Esophagus squamous epithelium (tissue), 4 donors: ENCODE results near the gene BIRC6.

Source experiments
- POLR2A ChIP-seq, 4 donors: fragments of 450-650 bp; IDR thresholded peaks; one replicate each; pipeline ENCODE4 v1.6.1; 2017; ENCODE audit warnings: antibody characterized with exemption in 4 of 4, mild to moderate bottlenecking in 4 of 4, moderate library complexity in 3 of 4
- TF ChIP-seq, protein P1 (sequence below), 6 experiments: fragments of 450-650 bp in 4 of 6; fragments of 200-600 bp in 2 of 6; sonication (generic) in 2 of 6; IDR thresholded peaks; one replicate each; pipeline ENCODE4 v1.5.1; 2016 to 2019; ENCODE audit warnings: antibody characterized with exemption in 6 of 6, mild to moderate bottlenecking in 4 of 6, moderate library complexity in 4 of 6

DNA sequence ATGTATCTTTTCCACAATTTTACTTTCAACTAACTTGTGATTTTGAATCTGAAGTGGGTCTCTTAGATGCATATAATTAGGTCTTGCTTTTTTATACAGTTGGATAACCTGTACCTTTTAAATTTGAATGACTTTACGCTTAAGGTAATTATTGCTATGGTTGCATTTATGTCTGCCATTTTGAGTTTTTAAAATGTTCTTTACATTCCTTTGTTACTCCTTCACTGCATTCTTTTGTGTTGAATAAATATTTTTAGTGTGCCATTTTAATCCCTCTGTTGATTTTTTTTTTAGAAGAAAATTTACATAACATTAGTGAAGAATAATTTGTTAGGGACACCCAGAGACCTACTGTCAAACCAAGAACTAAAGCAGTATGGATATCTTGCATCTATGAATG lies 65.3 kb downstream of the BIRC6 start:
- TF ChIP-seq, protein P1, sequence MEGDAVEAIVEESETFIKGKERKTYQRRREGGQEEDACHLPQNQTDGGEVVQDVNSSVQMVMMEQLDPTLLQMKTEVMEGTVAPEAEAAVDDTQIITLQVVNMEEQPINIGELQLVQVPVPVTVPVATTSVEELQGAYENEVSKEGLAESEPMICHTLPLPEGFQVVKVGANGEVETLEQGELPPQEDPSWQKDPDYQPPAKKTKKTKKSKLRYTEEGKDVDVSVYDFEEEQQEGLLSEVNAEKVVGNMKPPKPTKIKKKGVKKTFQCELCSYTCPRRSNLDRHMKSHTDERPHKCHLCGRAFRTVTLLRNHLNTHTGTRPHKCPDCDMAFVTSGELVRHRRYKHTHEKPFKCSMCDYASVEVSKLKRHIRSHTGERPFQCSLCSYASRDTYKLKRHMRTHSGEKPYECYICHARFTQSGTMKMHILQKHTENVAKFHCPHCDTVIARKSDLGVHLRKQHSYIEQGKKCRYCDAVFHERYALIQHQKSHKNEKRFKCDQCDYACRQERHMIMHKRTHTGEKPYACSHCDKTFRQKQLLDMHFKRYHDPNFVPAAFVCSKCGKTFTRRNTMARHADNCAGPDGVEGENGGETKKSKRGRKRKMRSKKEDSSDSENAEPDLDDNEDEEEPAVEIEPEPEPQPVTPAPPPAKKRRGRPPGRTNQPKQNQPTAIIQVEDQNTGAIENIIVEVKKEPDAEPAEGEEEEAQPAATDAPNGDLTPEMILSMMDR (IDR thresholded peaks at IDR 0.05) = no peak
- no peak for TF ChIP-seq POLR2A (IDR thresholded peaks at IDR 0.05)
